NK-92 (cell line): ENCODE results near the gene FRAT1.
"Not testable (repeated sequence)": the region's sequence is repeated elsewhere in the genome, so short reads cannot be mapped to it uniquely, and the experiment has no call there.

Source experiments
- DNase-seq: peaks from one replicate; lab custom pipeline; 2025; ENCODE audit not compliant: unreplicated experiment; lab: John Stamatoyannopoulos, UW

Gene FRAT1

DNA sequence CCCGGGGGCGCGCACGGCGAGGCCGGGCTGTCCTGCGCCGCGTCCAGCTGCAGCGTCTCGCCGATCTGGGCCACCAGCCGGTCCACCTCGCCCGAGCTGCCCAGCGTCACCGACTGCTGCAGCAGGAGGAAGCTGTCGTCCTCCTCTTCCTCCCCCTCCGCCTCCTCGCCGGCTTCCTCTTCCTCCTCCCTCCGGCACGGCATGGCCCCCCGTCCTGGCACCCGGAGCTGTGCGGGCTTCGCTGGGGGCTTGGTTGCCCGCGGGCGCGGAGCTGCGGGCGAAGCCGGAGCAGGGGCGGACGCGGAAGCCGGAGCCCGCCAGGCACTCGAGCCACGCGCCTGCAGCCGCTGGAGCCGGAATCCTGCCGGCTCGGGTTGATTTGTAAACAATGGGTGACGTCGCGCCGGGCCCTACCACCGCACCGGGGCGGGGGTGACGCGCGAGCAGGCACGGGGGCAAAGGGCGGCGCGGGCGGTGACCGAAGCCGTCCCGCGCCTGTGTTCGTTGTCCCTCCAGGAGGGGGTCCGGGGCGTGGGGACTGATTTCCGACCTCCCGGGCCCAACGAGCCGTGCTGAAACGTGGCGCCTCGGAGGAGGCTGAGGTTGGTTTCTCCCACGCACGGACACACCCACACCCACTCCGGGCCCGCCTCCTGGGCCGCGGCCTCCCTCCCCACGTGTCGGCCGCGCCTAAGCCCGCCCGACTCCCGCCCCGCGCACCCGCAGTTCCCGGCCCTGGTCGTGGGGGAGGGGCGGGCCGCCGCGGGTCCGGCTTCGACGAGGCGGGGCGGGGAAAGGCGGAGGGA, 15.5 kb downstream of the FRAT1 start, which contains the start of gene FRAT2:
Gene FRAT2, minus strand, starts transcription at position 360 of the 806 bp plus-strand sequence. Its CDS starts 157 bp downstream, at position 203.
- no peak for DNase-seq

DNA sequence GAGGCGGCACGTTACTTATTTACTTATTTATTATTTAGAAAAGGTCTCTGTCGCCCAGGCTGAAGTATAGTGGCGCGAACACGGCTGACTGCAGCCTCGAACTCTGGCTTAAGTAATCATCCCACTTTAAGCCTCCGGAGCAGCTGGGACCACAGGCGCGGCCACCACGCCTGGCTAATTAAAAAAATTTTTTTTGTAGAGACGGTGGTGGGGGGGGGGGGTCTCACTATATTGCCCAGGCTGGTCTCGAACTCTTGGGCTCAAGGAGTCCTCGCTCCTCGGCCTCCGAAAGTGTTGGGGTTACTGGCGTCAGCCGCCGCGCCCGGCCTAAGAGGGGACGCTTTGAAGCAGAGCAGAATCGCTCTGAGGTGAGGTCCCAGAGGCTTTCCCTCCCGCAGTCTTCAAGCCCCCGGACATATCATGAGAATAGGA, 16.1 kb downstream of the FRAT1 start:
- DNase-seq, result no peak

DNA sequence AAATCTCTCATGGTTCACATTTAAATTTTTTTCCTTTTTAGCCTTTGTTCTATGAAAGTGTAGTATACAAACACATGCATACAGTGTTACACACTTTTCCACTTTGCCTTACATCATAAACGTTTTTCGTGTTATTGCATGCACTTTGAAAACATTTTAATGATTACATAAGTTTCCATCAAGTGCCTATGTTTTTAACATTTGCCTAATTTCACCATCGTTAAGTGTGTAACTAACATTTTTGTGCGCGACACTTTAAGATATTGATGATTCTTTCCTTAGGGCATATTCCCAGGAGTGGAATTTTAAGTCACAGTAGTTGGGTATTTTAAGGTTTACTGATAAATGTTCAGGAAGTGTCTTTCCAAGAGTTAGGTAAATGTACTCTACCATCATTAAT, 16.9 kb downstream of the FRAT1 start:
- DNase-seq, result no peak

DNA sequence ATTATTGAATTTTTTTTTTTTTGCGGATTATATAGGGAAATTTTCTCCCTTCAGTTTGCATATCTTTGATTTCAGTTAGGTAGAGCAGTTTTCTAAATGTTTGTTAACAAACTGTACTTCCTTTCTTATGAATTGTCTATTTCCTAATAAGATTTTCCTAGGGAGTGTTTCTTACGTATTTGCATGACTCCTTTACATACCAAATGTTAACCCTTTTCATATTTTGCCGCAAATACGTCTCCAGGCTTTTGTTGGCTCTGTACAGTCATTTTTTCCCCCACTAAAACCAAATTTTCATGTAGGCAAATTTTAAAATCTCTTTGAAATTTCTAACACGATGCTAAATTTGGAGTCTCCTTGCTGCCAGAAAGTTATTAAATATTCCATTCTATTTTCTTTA, 17.4 kb downstream of the FRAT1 start:
- DNase-seq, result no peak

- DNase-seq, result no peak
Measured at GRCh38 chr10:97336942-97337831, 18.1 kb downstream of the FRAT1 start.

GRCh38 chr10:97338041-97338440, 19.0 kb downstream of the FRAT1 start:
- DNase-seq, result no peak

DNA sequence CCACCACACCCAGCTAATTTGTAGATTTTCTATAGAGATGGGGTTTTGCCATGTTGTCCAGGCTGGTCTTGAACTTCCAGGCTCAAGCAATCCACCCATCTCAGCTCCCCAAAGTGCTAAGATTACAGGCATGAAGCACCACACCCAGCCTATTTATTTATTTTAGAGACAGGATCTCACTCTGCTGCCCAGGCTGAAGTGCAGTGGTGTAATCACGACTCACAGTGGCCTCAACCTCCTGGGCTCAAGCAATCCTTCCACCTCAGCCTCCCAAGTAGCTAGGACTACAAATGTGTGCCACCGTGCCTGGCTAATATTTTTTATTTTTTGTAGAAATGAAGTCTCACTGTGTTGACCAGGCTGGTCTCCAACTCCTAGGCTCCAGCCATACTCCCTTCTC, 22.3 kb downstream of the FRAT1 start:
- DNase-seq, result no peak

DNA sequence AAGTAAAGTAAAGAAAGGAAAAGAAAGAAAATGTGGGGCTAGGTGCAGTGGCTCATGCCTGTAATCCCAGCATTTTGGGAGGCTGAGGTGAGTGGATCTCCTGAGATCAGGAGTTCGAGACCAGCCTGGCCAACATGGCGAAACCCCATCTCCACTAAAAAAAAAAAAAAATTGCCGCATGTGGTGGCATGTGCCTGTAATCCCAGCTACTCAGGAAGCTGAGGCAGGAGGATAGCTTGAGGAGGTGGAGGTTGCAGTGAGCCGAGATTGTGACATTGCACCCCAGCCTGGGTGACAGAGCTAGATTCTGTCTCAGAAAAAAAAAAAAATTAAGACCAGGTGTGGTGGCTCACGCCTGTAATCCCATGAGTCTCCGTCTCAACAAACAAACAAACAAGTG, 24.6 kb downstream of the FRAT1 start:
- not testable (repeated sequence) for DNase-seq

GRCh38 chr10:97347317-97347716, 28.2 kb downstream of the FRAT1 start:
- no peak for DNase-seq

DNA sequence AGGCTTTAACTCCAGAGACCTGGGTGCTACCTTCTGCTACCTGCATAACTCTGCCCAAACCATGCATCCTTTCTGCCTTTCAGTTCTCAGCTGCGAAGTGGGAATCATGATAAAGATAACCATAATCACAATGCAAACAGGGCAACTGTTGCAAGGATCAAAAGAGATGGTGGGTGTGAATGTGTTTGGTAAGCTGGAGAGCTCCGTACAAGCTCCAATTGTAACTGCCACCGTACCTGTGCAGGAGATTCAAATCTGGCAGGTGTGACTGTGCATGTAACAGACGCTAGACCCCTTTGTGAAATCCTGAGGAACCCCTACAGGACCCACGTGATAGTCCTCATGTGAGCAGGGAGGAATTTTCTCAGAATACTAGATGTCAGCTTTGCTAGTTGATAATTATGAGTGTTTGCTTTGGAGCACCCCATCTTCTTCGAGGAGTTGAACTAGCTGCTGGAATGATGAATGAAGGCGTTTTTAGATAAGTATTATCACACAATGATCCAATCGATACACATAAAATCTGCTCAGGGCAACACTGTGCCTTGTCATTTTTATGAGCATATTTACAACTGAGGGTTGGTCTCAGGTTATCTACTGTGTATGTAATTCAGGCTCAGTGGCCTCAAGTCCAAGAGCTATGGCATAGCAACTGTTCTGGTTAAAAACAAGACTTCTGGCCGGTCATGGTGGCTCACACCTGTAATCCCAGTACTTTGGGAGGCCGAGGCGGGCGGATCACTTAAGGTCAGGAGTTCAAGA, 30.9 kb downstream of the FRAT1 start:
- no peak for DNase-seq

- DNase-seq, result no peak
Measured at GRCh38 chr10:97353945-97354344, 34.9 kb downstream of the FRAT1 start.

GRCh38 chr10:97355571-97355975, 36.5 kb downstream of the FRAT1 start:
- DNase-seq, result no peak

DNA sequence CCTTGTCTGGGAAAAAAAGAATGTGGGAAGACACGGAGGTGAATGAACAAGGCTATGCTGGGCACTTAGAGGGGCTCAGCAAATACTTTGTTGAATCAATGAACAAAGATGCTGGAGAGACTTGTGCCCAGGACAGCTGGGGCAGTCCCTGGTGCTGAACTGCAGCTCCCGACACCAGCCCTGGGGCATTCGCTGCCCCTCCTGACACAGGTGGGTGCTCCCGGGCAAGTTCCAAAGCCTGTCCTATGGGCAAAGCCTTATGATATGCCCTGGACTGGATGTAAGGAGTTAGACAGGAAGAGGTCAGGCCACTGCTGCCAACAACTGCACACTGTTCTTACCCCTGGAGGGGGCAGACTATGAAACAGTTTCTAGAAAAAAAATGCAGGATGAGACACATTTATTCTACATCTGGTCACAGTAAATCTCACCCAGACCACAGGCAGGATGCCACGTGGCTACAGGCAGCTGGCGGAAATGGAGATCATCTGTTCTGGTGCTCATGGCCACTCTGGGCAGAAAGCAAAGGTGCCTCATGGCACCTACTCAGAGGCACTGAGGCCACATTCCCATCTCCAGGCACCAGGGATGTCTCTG, 37.3 kb downstream of the FRAT1 start:
- DNase-seq, result no peak

GRCh38 chr10:97356918-97357317, 37.8 kb downstream of the FRAT1 start:
- no peak for DNase-seq

GRCh38 chr10:97358349-97358748, 39.3 kb downstream of the FRAT1 start:
- DNase-seq, result no peak

DNA sequence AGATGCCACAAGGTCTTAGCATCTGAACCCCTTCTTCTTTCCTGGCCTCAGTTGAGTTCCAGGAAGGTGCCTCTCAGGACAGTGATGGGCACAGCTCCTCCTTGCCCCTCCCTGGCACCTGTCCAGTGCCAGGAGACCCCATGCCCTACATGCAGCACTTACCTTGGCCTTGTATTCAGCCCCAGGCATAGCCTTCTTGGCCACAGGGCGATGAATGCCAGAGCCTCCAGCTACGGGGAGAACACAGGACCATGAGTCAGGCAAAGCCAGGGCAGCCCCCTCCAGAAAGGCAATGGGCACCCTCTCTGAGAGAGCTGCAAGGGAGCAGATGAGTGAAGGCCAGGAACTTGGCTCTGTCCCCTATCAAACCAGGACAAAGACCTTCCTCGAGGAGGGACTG, 39.7 kb downstream of the FRAT1 start:
- no peak for DNase-seq

DNA sequence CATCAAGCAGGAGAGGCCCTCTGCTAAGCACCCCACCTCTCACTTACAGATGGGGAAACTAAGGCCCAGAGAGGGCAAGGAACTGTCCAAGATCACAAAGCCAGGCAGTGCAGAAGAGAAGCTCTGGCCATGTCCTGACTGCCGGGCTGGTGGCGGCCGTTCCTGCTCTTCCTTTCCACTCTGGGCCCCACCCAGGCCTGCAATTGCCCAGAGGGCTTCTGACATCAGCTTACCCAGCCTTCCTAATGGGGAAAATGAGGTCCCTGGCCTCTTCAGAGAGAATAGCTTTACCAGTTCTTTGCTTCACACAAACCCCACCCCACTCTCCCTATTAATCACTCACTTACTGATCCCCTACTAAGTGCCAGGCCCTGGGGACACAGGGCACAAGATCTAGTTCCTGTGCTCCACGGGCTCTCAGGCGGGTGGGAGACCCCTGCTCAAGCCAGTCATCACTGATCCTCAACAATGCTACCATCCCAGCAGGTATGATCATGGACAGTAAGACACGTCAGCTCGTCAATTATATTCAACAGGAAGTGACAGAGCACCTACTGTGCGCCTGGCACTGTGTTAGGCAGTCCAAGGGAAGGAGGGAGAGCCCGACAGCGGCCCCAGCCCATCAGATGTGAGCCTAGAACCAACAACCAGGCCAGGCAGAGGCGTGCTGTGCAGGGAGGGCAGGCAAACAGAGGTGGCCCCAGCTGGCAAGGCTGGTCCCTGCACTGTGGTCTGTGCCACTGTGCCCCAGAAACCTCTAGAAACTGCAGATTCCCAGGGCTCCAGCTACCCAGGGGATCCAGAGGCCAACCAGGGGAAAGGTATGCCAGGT, 41.9 kb downstream of the FRAT1 start:
- no peak for DNase-seq

DNA sequence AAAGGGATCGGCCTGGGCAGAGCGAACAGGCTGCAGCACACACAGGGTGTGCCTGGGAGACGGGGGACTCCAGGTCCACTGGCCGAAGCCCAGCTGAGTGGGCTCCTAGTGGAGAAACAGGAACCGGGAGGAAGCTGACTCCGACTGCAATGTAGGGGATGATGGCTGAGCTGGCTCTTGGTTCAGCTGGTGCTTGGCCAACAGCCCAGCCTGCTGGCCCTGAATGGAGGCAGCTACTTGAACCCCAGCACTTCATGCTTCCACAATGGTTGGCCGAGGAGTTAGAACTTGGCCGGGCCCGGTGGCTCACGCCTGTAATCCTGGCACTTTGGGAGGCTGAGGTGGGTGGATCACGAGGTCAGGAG, 42.4 kb downstream of the FRAT1 start:
- DNase-seq, result no peak

DNA sequence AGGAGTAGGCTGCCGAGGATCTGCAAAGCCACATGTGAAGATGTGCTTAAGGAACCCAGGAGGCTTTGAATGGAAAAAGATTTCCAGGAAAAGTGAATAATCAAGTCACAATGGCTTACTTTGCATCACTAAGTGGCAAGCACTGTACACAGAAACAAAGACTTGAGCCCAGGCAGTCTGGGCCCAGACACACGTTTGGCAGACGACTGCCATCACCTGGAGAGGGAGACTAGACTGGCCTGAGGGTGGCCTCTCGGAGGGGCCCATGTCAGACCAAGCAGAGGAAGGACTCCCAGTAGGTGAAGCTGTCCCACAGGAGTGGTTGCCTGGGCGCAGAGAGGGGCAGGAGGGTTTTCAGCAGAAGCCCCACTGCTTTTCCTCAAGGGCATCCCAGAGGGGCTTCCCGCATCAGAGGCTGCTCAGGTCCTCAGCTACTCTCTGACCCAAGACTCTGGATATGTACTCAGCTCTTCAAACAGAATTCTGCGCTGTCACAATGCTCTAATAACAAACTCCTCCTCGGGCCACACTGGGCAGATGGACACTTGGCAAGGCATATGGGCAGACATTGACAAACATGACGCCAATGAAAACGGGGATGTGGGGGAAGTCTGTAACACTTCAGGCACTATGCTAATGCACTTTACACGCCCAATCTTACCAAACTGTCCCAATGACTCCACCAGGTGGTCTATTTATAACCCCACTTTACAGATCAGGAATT, 43.4 kb downstream of the FRAT1 start:
- no peak for DNase-seq
